NCI-H2227 (cell line): ENCODE results near the gene CCDC50.

Experiments
- DNase-seq: peaks from one replicate; lab custom pipeline; 2025; ENCODE audit not compliant: unreplicated experiment; lab: John Stamatoyannopoulos, UW

CCDC50 gene

GRCh38 chr3:191376516-191377141 is 47.4 kb downstream of the CCDC50 start:
- DNase-seq = no peak

- no peak for DNase-seq
These were observed 49.1 kb downstream of the CCDC50 start for GRCh38 chr3:191378142-191378812.

GRCh38 chr3:191379446-191379845 is 50.3 kb downstream of the CCDC50 start:
- DNase-seq = no peak

DNA sequence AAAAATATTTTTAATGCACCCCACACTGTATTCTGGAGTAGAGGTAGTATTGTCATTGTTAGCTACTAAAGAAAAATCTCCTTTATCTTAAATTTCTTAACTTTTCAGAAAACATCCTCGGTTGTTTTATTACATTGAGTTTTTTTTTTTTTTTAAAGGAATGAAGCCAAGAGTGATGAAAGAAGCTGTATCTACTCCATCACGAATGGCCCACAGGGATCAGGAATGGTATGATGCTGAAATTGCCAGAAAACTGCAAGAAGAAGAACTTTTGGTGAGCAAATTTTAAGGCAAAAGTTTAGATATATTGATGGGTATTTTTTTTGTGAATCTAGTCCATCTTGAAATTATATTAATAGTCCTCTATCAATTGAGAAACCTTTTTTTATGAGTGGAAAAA is 50.8 kb downstream of the CCDC50 start:
- no peak for DNase-seq

- DNase-seq = no peak
These were observed 52.1 kb downstream of the CCDC50 start for GRCh38 chr3:191381303-191381702.

DNA sequence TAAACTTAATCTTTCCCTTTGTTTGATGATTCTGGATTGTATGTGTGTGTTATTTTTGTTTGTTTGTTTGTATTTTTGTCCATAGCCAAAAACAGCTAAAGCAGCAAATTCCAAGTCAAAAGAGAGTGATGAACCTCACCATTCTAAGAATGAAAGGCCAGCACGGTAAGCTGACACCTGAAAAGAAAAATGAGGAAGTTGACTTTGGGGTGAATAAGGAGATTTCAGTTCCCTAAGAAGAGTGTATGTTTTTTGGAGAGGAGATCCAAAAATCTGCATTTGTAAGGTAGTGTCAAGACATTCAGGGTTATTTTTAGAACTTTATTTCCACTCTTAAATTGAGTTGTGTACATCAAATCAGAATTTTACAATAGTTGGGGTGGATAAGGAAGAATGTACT is 53.5 kb downstream of the CCDC50 start:
- no peak for DNase-seq

DNA sequence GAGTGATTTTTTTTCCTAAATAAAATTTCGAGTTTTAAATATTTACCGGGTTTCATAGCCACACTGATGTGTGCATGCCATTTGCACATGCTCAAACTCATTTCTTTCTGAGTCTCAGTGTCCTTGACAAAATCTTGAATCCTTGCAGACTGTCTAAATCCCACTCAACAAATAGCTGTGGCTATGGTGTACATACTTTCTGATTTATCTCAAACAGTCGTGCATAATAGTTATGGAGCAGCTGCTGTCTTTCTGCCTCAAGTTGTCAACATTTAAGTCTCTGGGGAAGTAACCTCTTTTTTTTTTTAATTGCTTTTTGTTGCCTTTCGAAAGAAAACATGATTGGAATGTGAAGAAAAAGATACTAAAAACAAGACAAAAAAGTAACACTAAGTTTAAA is 53.9 kb downstream of the CCDC50 start:
- no peak for DNase-seq

DNA sequence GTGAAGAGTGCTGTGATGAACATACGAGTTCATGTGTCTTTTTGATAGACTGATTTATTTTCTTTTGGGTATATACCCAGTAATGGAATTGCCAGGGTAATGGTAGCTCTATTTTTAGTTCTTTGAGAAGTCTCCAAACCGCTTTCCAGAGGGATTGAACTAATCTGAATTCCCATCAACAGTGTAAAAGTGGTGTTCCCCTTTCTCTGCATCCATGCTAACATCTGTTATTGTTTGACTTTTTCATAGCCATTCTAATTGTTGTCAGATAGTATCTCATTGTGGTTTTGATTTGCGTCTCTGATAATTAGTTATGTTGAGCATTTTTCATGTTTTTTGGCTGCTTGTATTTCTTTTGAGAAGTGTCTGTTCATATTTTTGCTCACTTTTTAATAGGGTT is 55.9 kb downstream of the CCDC50 start:
- no peak for DNase-seq

GRCh38 chr3:191387441-191388077 is 58.4 kb downstream of the CCDC50 start:
- DNase-seq = no peak

DNA sequence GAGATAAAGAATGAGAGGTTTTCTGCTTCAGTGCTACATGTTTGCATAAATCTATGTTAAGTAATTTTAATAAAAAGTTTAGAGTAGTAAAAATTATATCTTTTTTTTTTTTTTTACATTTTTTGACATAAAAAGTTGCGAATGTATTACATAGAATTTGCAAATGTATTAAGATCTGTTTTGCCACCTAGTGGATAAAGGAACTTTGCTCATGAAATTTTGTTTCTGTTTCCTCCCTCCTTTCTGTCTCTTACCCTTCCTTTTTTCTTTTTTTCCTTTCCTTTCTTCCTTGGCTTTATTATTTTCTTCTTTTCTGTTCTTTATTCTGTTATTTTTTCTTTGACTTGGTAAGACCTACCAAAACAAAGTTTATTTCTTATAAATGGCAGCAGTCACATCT is 59.6 kb downstream of the CCDC50 start:
- DNase-seq = no peak

DNA sequence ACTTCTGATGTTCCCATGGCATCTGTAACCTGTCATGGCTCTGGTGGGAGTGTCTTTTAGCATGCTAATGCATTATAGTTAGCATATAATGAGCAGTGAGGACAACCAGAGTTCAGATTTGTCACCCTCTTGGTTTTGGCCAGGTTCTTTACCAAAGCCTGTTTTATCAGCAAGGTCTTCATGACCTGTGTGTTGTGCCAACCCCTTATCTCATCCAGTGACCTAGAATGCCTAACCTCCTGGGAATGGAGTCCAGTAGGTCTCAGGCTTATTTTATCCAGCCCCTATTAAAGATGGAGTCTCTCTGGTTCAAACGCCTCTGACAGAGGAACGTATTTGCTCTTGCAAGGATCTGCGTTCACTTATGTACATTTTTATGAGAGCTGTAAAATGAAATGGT is 61.4 kb downstream of the CCDC50 start:
- no peak for DNase-seq

- no peak for DNase-seq
These were observed 62.9 kb downstream of the CCDC50 start for GRCh38 chr3:191391861-191392808.

- no peak for DNase-seq
These were observed 64.0 kb downstream of the CCDC50 start for GRCh38 chr3:191393146-191393545.

DNA sequence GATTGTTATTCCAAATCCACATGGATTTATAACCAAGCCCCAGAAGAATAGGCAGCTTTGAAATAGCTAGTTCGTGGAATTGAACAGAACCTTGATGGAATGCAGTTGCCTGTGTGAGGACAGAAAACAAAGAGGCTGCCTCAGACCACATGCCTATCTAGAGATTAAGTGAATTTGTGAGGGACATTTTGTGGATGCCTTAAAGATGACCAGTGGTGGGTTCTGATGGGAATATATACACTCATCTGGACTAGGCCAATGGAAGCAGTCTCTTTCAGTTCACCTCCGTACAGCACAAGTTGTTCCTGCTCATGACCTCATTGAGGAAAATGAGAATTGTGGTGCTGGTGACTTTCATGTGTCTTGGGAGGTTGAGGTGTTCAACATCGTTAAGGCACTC is 68.6 kb downstream of the CCDC50 start:
- DNase-seq = no peak

DNA sequence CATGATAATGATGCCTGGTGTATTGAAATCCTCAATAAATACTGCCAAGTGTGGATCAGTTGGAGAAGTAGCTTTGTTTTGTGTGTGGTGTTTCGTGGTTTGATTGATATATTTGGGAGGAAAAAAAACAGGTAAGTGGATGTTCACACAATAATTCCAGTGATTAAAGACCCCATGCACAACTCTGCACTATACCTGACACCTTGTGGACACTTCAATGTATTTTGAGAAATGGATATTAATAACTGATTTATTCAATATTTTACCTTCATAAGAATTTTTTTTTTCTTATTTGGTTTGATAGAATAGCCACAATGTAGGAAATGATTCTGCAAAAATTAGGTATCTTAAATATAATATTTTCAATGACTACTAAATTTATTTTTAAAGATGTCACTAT is 69.4 kb downstream of the CCDC50 start:
- DNase-seq = no peak

- no peak for DNase-seq
These were observed 70.7 kb downstream of the CCDC50 start for GRCh38 chr3:191399918-191400317.

DNA sequence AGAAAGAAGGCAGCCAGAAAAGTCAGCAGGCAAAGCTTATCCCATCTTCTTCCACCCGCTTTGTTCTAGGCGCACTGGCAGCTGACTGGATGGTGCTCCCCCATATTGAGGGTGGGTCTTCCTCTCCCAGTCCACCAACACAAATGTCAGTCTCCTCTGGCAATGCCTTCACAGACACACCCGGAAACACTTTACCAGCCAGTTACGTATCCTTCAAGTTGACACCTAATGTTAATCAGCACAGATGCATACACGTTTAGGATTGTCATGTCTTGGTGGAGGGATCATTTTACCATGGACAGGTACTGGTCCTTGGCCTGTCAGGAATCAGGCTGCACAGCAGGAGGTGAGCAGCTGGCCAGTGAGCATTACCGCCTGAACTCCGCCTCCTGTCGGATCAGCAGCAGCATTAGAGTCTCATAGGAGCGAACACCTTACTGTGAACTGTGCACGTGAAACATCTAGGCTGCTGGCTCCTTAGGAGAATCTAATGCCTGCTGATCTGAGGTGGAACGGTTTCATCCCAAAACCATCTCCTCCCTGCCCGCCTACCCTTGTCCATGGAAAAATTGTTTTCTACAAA is 72.7 kb downstream of the CCDC50 start:
- no peak for DNase-seq

DNA sequence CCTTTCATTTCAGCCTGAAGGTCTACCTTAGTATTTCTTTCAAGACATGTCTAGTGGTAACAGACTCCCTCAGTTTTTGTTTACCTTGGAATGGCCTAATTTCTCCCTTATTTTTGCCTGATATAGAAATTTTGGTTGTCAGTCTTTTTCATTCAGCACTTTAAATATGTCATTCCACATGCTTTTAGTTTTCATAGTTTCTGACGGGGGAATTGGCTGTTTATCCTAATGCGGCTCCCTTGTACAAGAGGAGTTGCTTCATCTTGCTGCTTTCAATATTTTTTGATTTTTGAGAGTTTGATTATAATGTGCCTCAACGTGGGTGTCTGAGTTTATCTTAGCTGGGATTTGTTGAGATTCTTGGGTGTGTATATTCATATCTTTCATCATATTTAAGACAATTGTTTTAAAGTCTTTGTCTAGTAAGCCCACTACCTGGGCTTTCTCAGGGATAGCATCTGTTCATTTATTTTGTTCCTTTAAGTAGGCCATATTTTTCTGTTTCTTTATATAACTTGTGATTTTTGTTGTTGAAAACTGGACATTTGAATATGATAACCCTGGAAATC is 80.7 kb downstream of the CCDC50 start:
- DNase-seq = no peak

DNA sequence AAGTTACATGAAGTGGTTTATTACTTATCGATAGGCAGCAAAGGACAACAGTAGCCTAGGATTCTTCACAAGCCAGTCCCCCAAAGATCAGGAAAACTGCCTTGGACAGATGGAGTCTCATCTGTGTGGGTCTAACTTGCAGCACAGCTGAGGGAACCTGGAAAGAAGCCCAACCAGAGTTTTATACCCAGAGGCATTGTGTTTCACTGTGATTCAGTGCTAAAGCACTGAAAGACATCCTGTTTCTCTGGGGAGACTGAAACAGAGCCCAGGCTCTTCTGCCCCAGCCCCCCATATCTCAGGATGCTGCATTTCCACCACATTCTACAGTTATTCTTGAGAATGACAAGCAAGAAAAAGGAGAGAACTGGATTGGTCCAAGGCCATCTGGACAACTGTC is 83.6 kb downstream of the CCDC50 start:
- DNase-seq = no peak

- no peak for DNase-seq
These were observed 85.1 kb downstream of the CCDC50 start for GRCh38 chr3:191414286-191414685.

DNA sequence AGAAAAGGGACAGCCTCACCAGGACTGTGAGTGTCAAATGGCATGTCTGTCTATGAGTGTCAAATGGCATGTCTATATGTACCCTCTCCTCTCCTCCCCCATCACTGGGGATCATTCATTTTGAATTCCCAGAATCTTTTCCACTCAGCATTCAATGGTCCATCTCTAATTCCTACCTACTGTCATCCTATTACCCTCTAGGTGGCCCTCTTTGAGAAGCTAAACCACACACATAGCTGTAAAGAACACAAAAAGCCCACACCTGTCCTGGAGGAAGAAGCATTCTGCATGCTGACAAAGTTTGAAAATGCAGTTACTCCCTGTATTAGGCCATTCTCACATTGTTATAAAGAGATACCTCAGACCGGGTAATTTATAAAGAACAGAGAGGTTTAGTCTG is 85.5 kb downstream of the CCDC50 start:
- DNase-seq = no peak
